Stimulated activated CD4-positive, alpha-beta T cell treated with anti-CD3 and anti-CD28 coated beads, Interleukin-2, amount 100 ng/mL, for 24 hours (primary cell): ENCODE data around the gene COBL.

Experiments
- DNase-seq, 2 donors: peaks; one replicate each; pipeline ENCODE4 v3.0.0-alpha.2; 2020

The COBL gene

GRCh38 chr7:50980411-50980810, 336.2 kb downstream of the COBL start:
- no peak for DNase-seq

GRCh38 chr7:50978633-50979215, 337.9 kb downstream of the COBL start:
- DNase-seq, result no peak

- DNase-seq, result no peak
Measured at GRCh38 chr7:50977421-50977820, 339.2 kb downstream of the COBL start.

- no peak for DNase-seq
Measured at GRCh38 chr7:50976064-50976463, 340.5 kb downstream of the COBL start.

GRCh38 chr7:50974240-50974639, 342.4 kb downstream of the COBL start:
- DNase-seq, result no peak

GRCh38 chr7:50973814-50974213, 342.8 kb downstream of the COBL start:
- no peak for DNase-seq

GRCh38 chr7:50970092-50970491, 346.5 kb downstream of the COBL start:
- DNase-seq, result no peak
